HG02981 (cell line): ENCODE results near the gene SAG.
A peak's percentile ranks its signal among the peaks of the same experiment; 100 is the strongest.
"Not testable (repeated sequence)": the region's sequence is repeated elsewhere in the genome, so short reads cannot be mapped to it uniquely, and the experiment has no call there.

Experiments
- ATAC-seq: cut with Tn5 transposase; IDR thresholded peaks from one replicate; pipeline ENCODE4 v1.9.1; 2021; ENCODE audit warnings: mild to moderate bottlenecking, moderate library complexity; ENCODE audit not compliant: unreplicated experiment

The SAG gene

GRCh38 chr2:233328922-233329321 lies 21.3 kb downstream of the SAG start:
- ATAC-seq: no peak

- ATAC-seq: no peak
These were observed 22.0 kb downstream of the SAG start for GRCh38 chr2:233329489-233330135.

GRCh38 chr2:233331536-233331935 lies 23.9 kb downstream of the SAG start:
- ATAC-seq: peak; percentile 83

GRCh38 chr2:233332125-233332524 lies 24.5 kb downstream of the SAG start:
- no peak for ATAC-seq

- no peak for ATAC-seq
These were observed 27.3 kb downstream of the SAG start for GRCh38 chr2:233334915-233335314.

GRCh38 chr2:233336091-233336490 lies 28.5 kb downstream of the SAG start:
- ATAC-seq: not testable (repeated sequence)

GRCh38 chr2:233336541-233336940 lies 28.9 kb downstream of the SAG start:
- ATAC-seq: no peak

GRCh38 chr2:233338046-233338445 lies 30.4 kb downstream of the SAG start:
- ATAC-seq: no peak

- no peak for ATAC-seq
These were observed 31.3 kb downstream of the SAG start for GRCh38 chr2:233338812-233339368.

- ATAC-seq: no peak
These were observed 31.8 kb downstream of the SAG start for GRCh38 chr2:233339427-233339826.

- ATAC-seq: no peak
These were observed 33.7 kb downstream of the SAG start for GRCh38 chr2:233341296-233341695.

- no peak for ATAC-seq
These were observed 34.7 kb downstream of the SAG start for GRCh38 chr2:233342301-233342700.

GRCh38 chr2:233343171-233343705 lies 35.6 kb downstream of the SAG start:
- ATAC-seq: no peak

GRCh38 chr2:233346376-233346775 lies 38.8 kb downstream of the SAG start:
- ATAC-seq: no peak

- no peak for ATAC-seq
These were observed 39.3 kb downstream of the SAG start for GRCh38 chr2:233346930-233347329.

- ATAC-seq: peak; percentile 51
These were observed 41.7 kb downstream of the SAG start for GRCh38 chr2:233349005-233349998.

- no peak for ATAC-seq
These were observed 43.1 kb downstream of the SAG start for GRCh38 chr2:233350708-233351107.

- ATAC-seq: no peak
These were observed 43.8 kb downstream of the SAG start for GRCh38 chr2:233351423-233351822.

GRCh38 chr2:233352141-233352842 lies 44.7 kb downstream of the SAG start:
- no peak for ATAC-seq

GRCh38 chr2:233353101-233353768 lies 45.6 kb downstream of the SAG start:
- no peak for ATAC-seq
